ENCODE data around the gene POMGNT2. TPM values are rescaled to one million over a fixed set of nuclear protein-coding genes. Genes with fewer than 3 reads are reported as not detected.

Gene POMGNT2
- total and polyA plus RNA-seq, 2 of the 8 experiments (the other 6 are each of a cell fraction or from before 2014, with no cell fraction given), result 13.6 to 35.7 TPM

DNA sequence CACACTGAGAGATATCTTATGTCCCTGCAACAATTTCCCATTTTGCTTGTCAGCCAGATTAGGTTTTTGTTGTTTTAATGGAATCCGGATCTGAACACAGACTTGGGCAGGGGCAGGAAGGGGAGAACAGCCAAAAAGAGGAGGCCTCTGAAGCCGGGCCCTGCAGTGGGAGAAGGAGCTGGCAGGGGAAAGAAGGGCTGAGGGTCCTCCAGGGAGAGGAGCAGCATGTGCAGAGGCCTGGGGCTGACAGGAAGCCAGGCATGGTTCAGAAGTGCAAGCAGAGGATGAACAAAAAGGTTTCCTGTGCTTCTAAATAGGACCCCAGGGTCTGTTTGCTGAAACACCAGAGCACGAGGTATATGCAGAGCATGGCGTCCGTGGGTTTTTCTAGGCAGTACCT is 49.1 kb upstream of the POMGNT2 start (continued):
- no peak for TF ChIP-seq HDAC6 (IDR thresholded peaks at IDR 0.05; ENCODE audit: low read depth, low read length)
- no peak for TF ChIP-seq CHD1 (IDR thresholded peaks at IDR 0.05; ENCODE audit: low read depth, low read length)
- no peak for TF ChIP-seq TCF12 (IDR thresholded peaks at IDR 0.05; ENCODE audit: low read depth, low read length)
- no peak for TF ChIP-seq HDAC2 (IDR thresholded peaks at IDR 0.05; ENCODE audit: borderline replicate concordance in 1 of 2, low read depth in 2 of 2, low read length in 2 of 2)
